HG03558 (cell line): ENCODE data around the gene SLCO4A1.

Experiments
- ATAC-seq: cut with Tn5 transposase; IDR thresholded peaks from one replicate; pipeline ENCODE4 v1.9.1; 2021; ENCODE audit warnings: moderate number of reproducible peaks; ENCODE audit not compliant: unreplicated experiment; ENCODE audit errors: extremely low read depth

Gene SLCO4A1

GRCh38 chr20:62709537-62709905, 67.2 kb downstream of the SLCO4A1 start:
- ATAC-seq, result no peak

- no peak for ATAC-seq
Measured at GRCh38 chr20:62710221-62710885, 68.0 kb downstream of the SLCO4A1 start.

- ATAC-seq, result no peak
Measured at GRCh38 chr20:62710886-62711702, 68.8 kb downstream of the SLCO4A1 start.

GRCh38 chr20:62711703-62712101, 69.4 kb downstream of the SLCO4A1 start:
- ATAC-seq, result no peak

- no peak for ATAC-seq
Measured at GRCh38 chr20:62712606-62713005, 70.3 kb downstream of the SLCO4A1 start.

DNA sequence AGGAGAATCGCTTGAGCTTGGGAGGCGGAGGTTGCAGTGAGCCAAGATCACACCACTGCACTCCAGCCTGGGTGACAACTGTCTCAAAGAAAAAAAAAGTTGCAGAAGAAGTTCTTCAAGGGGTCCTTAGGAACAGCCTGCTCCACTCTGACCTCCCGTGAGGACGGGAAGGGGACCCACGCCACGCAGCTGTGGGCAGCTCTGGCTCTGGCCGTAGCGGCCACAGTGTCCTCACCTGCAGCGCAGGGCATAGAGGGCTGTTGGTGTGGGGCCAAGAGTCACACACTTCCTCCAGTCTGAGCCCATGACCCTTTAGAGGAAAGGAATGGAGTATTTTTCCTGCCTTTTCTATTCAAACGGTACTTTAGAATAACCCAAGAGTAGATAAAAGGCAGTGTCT, 71.7 kb downstream of the SLCO4A1 start:
- ATAC-seq, result no peak

DNA sequence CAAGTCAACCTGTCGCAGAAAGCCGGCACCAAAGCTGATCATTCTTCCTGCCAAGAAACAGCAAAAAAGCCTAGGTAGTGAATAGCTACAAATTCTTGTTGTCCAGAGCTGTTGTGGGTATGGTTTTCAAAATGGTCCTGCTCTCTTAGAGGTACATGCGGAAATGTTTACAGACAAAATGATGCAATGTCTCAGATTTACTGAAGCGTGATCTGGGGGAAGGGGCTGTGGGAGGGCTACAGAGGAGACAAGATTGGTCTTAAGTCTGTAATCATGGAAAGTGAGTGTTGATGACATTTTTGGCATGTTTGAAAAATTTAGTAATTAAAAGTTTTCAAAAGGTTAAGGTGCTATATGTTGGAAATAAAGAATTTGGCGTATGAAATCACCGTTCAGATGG, 72.5 kb downstream of the SLCO4A1 start:
- no peak for ATAC-seq

DNA sequence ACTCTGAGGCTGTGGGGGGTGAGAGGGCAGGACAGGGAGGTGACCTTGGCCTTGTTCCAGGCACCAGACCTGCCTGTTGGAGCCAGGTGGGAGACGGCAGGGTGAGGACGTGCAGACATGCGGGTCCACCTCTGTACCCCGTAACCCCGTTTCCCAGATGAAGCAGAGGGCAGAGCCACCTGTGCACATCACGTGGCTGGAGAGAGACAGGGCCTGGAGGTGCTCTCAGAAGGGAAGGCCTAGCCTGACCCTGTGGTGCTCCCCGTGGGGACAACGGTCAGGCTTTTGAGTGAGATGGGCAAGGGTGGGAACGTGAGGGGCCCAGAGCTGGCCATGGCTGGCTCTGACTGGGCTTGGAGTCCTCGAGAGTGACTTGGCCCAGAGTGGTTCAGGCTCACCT, 72.9 kb downstream of the SLCO4A1 start:
- ATAC-seq, result no peak

- no peak for ATAC-seq
Measured at GRCh38 chr20:62716198-62716940, 74.1 kb downstream of the SLCO4A1 start.

GRCh38 chr20:62716941-62717310, 74.6 kb downstream of the SLCO4A1 start:
- ATAC-seq, result no peak

DNA sequence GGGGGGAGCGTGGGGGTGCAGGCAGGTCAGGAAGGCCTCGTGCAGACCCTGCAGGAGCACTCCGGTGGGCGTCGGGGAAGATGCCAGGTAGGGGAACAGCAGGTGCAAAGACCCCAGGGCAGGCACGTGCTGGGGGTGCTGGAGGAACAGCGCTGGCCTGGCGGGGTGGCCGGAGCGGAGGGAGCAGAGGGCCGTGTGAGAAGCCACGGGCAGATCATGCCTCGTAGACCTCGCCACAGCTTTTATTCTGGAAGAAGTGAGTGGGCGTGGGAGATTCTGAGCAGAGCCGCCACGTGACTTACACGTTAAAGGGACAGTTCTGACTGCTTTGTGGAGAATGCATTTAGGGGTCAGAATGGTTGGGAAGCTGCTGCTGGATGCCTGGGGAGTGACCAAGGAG, 75.6 kb downstream of the SLCO4A1 start:
- no peak for ATAC-seq

DNA sequence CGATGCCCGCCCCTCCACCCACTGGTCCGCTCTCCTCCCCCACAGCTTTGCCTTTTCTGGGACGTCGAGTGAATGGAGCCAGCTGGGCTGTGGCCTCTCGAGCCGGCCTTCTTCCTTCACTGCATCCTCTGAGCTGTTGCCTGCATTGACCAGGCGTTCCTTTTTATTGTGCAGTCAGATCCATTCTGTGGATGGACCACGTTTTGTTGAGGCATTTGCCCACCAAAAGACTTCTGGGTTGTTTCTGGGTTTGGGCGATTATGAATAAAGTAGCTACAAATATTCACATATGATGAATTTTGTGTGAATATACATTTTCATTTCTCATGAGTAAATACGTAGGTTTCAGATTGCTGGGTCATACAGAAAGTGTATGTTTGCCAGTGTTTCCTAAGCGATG, 76.2 kb downstream of the SLCO4A1 start:
- no peak for ATAC-seq

DNA sequence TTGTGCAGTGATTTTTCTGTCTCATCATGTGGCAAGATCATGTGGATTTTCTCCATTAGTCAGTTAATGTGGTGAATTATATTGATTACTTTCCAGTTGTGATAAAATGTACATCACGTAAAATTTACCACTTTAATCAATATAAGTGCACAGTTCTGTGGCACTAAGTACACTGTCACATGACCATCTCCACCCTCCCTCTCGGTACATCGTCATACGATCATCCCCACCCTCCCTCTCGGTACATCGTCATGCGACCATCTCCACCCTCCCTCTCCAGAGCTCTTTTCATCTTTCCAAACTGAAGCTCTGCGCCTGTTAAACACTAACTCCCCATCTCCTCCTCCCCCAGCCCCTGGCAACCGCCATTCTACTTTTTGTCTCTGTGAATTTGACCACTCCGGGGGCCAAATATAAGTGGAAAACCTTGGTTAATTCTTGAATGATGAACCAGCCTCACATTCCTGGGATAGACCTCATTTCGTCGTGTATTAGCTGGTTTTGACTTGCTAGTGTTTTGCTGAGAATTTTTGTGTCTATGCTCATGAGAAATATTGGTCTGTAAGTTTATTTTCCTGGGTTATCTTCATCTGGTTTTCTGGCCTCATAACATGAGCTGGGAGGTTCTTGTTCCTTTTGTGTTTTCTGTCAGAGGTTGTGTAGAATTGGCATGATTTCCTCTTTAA, 77.1 kb downstream of the SLCO4A1 start:
- no peak for ATAC-seq
